Activated CD8-positive, alpha-beta memory T cell treated with anti-CD3 and anti-CD28 coated beads, Interleukin-2, amount 10 ng/mL, durations not matched to agents 7 days and 5 days (primary cell): ENCODE measurements around the gene TMEM131L. TPM values are rescaled to one million over a fixed set of nuclear protein-coding genes. Genes with fewer than 3 reads are reported as not detected.

Experiments
- ATAC-seq: fragments of 150-1000 bp; cut with Tn5 transposase; one replicate; pipeline ENCODE4 v1.10.0; 2021; ENCODE audit warnings: moderate library complexity
- CTCF ChIA-PET: fragments of 350-600 bp; sonication (Branson Sonifier 250); formaldehyde crosslinking; loops from one replicate; lab custom pipeline; 2021; ENCODE audit warnings: antibody characterized with exemption; lab: Charles Lee
- DNase-seq: peaks from one replicate; pipeline ENCODE4 v3.0.0-alpha.2; 2020
- H3K27ac Mint-ChIP-seq: one replicate; pipeline ENCODE4 v1.8.0; 2021; ENCODE audit warnings: mild to moderate bottlenecking, mixed read lengths
- H3K27me3 Mint-ChIP-seq: one replicate; pipeline ENCODE4 v1.8.0; 2021; ENCODE audit warnings: mixed read lengths
- H3K36me3 Mint-ChIP-seq: one replicate; pipeline ENCODE4 v1.8.0; 2021; ENCODE audit warnings: mild to moderate bottlenecking, mixed read lengths
- H3K4me1 Mint-ChIP-seq: one replicate; pipeline ENCODE4 v1.8.0; 2021; ENCODE audit warnings: mixed read lengths
- H3K4me3 Mint-ChIP-seq: one replicate; pipeline ENCODE4 v1.8.0; 2021; ENCODE audit warnings: mild to moderate bottlenecking, moderate library complexity, mixed read lengths
- H3K9me3 Mint-ChIP-seq: one replicate; pipeline ENCODE4 v1.8.0; 2022; ENCODE audit warnings: low read depth, mixed read lengths
- total RNA-seq, 2 experiments: library from RNA; stranded (reverse); gene quantifications; one replicate each; pipeline ENCODE4 v1.2.3, GENCODE V29; 2021

The TMEM131L gene
- total RNA-seq, 2 experiments from 2014 or later = 29.2 to 34.0 TPM

DNA sequence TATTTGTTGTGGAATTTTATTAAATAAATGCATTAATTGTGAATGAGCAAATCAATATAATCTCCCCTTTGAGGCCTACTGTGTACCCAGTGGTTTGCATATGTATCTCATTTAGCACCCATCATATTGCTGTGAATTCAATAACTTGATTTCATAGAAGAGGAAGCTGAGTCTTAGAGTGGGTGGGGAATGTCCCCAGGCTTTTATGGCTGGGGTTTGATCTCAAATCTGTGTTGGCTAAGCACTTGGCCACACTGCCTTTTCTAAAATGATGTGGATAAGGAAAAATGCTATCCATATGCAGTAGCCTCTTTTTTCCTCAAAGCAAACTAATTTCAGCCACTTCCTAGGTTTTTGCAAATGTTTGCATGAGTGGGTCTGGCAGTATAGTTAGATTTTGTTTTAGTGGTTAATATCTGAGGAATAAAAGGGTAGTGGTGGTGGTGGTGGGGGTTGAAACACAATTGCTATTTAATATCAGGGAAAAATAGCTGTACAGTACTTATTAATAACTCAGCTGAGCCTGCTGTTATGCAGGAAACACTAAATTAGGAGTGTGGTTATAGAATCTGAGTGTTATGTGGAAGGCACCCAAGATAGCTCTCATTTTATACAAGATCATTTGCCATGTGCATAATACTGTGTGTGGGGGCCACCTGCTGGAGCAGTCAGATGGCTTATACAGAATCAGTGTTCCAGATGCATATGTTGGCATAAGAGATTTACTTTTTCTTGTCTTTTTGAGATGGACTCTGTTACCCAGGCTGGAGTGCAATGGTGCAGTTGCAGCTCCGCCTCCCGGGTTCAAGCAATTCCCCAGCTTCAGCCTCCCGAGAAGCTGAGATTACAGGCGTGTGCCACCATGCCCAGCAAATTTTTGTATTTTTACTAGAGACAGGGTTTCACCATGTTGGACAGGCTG, 108.0 kb downstream of the TMEM131L start:
- CTCF ChIA-PET = interaction anchor here (0.6 to 4.7 kb wide), 45 partner anchors 10 to 236 kb away, joined by 3 to 75 read pairs (median 4); partner anchors contain the start of genes MND1 and TMEM131L
- Mint-ChIP-seq H3K36me3 (peaks cover 7% of the 10 kb centered on the region), H3K4me1 (peaks cover 47% of the 10 kb centered on the region), H3K27me3 (no peaks in the 10 kb centered on the region), H3K4me3 (no peak overlapping the region), H3K27ac (no peak overlapping the region), H3K9me3 (no peaks in the 10 kb centered on the region)
- peak; percentile 85 for DNase-seq
- ATAC-seq = peak; percentile 97

DNA sequence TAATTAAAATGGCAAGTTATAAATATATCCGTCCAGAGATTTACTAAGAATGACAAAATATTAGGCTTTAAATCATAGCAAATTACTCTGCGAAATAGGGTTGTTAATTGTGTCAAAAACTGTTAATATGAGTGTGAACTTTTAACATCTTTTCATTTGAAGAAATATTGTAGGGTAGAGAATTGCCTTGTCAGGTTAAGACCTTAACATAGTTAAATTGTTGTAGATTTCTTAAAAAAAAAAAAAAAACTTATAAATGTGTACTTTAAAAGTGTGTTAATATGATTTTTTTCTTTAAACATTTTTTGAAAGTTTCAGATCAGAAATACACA, 110.2 kb downstream of the TMEM131L start:
- no peak overlapping the region for H3K4me3 Mint-ChIP-seq
- no peak overlapping the region for H3K27ac Mint-ChIP-seq
- H3K4me1 Mint-ChIP-seq = peaks cover 34% of the 10 kb centered on the region
- H3K27me3 Mint-ChIP-seq = no peaks in the 10 kb centered on the region
- H3K9me3 Mint-ChIP-seq = no peaks in the 10 kb centered on the region
- no peak for ATAC-seq
- H3K36me3 Mint-ChIP-seq = peaks cover 10% of the 10 kb centered on the region
- CTCF ChIA-PET = interaction anchor here (0.8 to 2.7 kb wide), 6 partner anchors 67 to 230 kb away, joined by 3 to 10 read pairs (median 6); no protein-coding TSS in a partner anchor
- DNase-seq = no peak

DNA sequence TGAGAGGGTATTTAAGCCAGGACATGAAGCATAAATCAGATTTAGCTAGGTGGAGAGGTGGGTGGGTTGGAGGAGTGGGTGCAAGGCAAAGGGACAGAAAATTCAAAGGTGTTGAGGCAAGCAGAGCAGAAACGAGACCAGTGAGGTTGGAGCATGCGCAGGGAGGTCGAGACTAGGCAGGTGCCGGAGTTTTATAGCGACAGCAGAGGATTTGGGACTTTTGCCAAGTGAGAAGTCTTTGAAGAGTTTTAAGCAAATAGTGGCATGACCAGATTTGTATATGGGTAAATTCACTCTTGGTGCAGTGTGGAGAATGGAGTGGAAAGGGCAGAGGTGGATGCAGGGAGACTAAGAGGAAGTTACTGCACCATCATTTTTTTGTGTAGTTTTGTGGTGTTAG, 110.9 kb downstream of the TMEM131L start:
- CTCF ChIA-PET = interaction anchor here (0.8 to 2.7 kb wide), 8 partner anchors 67 to 434 kb away, joined by 3 to 12 read pairs (median 6); no protein-coding TSS in a partner anchor
- Mint-ChIP-seq H3K36me3 (peaks cover 6% of the 10 kb centered on the region), H3K9me3 (no peaks in the 10 kb centered on the region), H3K27ac (no peak overlapping the region), H3K4me1 (peaks cover 31% of the 10 kb centered on the region), H3K4me3 (no peak overlapping the region), H3K27me3 (no peaks in the 10 kb centered on the region)
- no peak for ATAC-seq
- no peak for DNase-seq

DNA sequence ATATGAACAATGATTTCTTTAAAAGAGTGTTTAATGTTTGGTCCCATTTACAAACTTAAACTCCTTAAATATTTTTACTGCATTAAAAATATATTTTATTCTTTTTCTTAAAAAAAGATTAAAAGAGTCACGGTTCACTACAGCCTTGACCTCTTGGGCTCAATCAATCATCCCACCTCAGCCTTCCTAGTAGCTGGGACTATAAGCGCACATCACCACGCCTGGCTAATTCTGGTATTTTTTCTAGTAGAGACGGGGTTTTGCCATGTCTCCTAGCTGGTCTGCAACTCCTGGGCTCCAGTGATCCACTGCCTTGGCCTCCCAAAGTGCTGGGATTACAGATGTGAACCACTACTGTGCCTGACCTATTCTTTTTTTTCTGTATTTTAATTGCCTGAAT, 113.2 kb downstream of the TMEM131L start:
- H3K27ac Mint-ChIP-seq = no peak overlapping the region
- no peak overlapping the region for H3K4me3 Mint-ChIP-seq
- ATAC-seq = no peak
- H3K9me3 Mint-ChIP-seq = no peaks in the 10 kb centered on the region
- peaks cover 15% of the 10 kb centered on the region for H3K4me1 Mint-ChIP-seq
- H3K27me3 Mint-ChIP-seq = no peaks in the 10 kb centered on the region
- CTCF ChIA-PET = interaction anchor here (0.7 to 2.7 kb wide), 2 partner anchors 64 to 146 kb away, joined by 3 to 12 read pairs; no protein-coding TSS in a partner anchor
- DNase-seq = no peak
- peaks cover 3% of the 10 kb centered on the region for H3K36me3 Mint-ChIP-seq

DNA sequence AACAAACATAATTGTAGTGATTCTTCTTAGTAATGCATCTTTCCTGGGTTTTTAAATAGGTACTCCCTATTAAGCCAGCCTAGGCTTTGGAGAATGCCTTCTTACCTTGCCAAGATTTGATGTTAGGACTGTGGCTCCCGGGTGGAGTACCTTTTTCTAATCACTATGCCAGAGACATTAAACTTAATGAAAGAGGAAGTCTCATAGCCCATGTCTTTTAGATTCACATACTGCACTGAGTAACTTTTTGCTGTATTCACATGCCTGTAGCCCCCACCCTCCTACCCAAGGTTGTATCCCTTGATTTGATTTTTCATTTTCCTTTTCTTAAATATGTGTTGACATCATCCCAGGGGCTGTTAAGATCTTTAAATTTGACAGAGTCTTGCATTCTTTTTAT, 113.7 kb downstream of the TMEM131L start:
- Mint-ChIP-seq H3K9me3 (no peaks in the 10 kb centered on the region), H3K36me3 (peaks cover 5% of the 10 kb centered on the region), H3K27me3 (no peaks in the 10 kb centered on the region), H3K4me1 (peaks cover 12% of the 10 kb centered on the region), H3K27ac (no peak overlapping the region), H3K4me3 (no peak overlapping the region)
- no peak for ATAC-seq
- CTCF ChIA-PET = interaction anchor here (2.7 kb wide), 1 partner anchor 147 kb away, joined by 12 read pairs; no protein-coding TSS in a partner anchor
- no peak for DNase-seq

DNA sequence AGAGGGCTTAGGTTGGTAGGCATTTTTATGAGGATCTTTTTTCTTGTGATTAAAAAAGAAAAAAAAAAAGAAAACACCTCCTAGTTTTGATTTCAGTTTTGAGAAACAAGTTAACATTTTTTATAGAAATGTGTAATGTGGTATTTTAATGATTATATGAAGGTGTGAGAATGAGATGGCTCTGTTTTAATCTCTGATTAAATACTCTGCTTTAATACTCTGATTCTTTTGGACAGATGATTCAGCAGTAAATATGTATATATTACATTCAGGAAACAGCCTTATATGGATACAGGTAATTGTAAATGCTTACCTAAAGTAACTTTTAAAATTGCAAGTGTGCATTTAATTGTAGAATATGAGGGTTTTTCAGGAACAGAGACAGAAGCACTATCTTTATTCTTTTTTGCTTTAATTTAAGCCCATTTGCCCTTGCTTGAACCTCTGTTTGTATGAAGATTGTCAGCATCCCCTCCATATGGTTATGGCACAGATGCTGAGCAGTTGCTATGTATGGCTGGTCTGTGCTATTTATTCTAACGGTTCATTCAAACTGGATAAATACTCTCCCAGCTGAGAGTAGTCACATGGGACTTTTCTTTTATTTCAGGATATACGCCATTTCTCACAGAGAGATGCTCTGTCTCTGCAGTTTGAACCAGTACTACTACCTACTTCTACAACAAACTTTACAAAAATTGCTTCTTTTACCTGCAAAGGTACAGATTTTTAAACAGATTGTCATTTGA, 117.0 kb downstream of the TMEM131L start:
- Mint-ChIP-seq H3K4me1 (peaks cover 5% of the 10 kb centered on the region), H3K27ac (no peak overlapping the region), H3K4me3 (no peak overlapping the region), H3K9me3 (no peaks in the 10 kb centered on the region), H3K36me3 (peaks cover 6% of the 10 kb centered on the region), H3K27me3 (no peaks in the 10 kb centered on the region)
- CTCF ChIA-PET = interaction anchor here (0.7 to 1.5 kb wide), 3 partner anchors 150 to 1098 kb away, joined by 3 to 6 read pairs (median 3); no protein-coding TSS in a partner anchor
- DNase-seq = no peak
- ATAC-seq = no peak

DNA sequence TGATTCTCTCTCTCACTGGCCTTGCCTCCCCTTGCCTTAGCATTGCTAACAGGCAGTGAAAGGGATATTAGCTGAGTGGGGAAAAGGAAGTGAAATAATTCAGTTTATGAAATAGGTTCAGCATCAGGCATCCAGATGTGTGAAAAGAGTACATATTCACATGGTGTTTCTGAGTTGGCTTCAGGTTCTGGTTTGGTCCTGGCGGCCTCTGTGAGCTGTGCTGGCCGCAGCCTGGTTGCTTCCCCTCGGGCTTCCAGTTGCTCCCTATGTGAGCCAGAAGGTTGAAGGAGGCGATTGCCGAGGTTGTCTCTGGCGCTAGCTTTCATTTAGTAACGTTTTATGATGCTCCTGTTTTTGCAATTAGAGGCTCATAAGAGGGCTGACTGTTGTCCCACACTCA, 118.9 kb downstream of the TMEM131L start:
- DNase-seq = no peak
- CTCF ChIA-PET = interaction anchor here (1.4 kb wide), 1 partner anchor 11 kb away, joined by 5 read pairs; no protein-coding TSS in a partner anchor
- ATAC-seq = no peak
- peaks cover 20% of the 10 kb centered on the region for H3K36me3 Mint-ChIP-seq
- no peaks in the 10 kb centered on the region for H3K27me3 Mint-ChIP-seq
- peaks cover 5% of the 10 kb centered on the region for H3K4me1 Mint-ChIP-seq
- H3K4me3 Mint-ChIP-seq = no peak overlapping the region
- no peaks in the 10 kb centered on the region for H3K9me3 Mint-ChIP-seq
- H3K27ac Mint-ChIP-seq = no peak overlapping the region

DNA sequence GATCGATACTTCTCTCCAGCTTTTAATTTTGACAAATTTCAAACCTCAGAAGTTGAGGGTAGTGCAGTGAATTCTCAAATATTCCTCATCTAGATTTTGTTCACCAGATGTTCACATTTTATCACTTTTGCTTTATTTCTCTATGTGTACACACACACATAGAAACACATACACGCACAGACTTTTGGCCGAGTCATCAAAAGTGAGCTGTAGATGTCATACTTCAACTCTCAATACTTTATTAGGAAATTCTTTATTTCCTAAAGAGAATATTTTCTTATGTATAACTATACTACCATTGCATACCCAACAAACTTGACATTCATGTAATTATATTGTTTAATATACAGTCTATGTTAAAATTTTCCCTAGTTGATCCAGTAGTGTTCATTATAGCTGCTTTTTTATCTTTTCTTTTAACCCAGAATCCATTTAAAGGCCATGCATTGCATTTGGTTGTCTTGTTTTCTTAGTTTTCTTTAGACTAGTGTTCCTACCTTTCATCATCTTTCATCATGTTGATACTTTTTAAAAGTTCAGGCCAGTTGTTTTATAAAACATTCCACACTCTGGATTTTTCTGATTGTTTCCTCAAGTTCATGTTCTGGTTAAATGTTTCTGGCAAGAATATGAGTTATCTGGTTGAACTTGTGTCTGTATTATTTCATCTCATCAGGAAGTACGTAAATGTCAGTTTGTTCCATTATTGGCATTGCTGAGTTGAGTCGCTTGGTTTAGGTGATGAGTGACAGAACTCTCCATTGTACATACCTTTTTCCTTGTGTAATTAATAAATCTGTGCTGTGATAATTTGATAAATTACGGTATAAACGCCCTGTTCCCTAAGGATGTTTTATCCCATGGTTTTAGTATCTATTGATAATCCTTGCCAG, 123.8 kb downstream of the TMEM131L start:
- H3K36me3 Mint-ChIP-seq = peaks cover 28% of the 10 kb centered on the region
- CTCF ChIA-PET = interaction anchor here (0.5 kb wide), 1 partner anchor 53 kb away, joined by 3 read pairs; no protein-coding TSS in a partner anchor
- H3K9me3 Mint-ChIP-seq = no peaks in the 10 kb centered on the region
- ATAC-seq (no peak), DNase-seq (no peak)
- H3K27me3 Mint-ChIP-seq = no peaks in the 10 kb centered on the region
- no peaks in the 10 kb centered on the region for H3K4me1 Mint-ChIP-seq
- no peak overlapping the region for H3K27ac Mint-ChIP-seq
- no peak overlapping the region for H3K4me3 Mint-ChIP-seq

DNA sequence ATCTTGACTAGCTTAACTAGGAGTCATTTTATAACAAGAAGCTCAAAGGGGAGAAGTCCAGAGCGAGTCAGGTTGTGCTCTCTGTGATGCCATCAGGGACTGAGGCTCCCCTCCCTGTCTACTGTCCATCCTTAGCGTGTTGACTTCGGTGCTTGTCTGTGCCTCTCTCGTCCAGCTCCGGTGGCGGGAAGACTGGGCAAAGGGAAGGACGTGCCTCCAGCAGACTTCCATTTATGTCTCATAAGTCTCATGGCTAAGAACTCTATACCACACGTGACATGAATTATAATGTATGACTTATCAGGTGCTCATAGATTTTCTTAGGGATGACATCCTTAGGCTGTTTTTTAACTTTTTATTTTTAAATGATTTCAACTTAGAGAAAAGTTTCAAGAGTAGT, 125.3 kb downstream of the TMEM131L start:
- CTCF ChIA-PET = no interaction called here
- Mint-ChIP-seq H3K4me3 (no peak overlapping the region), H3K27ac (no peak overlapping the region), H3K9me3 (no peaks in the 10 kb centered on the region), H3K27me3 (no peaks in the 10 kb centered on the region), H3K36me3 (peaks cover 36% of the 10 kb centered on the region), H3K4me1 (peaks cover 6% of the 10 kb centered on the region)
- no peak for ATAC-seq
- DNase-seq = no peak

DNA sequence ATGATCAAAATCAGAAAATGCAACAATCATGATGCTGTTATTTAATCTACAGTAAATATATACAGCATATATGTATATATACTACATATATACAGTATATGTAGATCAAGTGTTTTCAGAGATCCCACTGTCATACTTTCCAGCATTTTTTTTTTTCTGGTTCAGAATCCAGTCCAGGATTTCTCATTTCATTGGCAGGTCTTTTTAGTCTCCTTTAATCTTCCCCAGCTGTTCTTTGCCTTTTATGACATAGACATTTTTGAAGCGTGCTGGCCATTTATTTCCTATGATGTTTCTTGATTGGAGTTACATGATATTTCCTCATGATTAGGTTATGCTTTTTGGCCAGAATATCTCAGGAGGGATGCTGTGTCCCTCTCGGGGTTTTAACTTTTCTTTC, 125.9 kb downstream of the TMEM131L start:
- Mint-ChIP-seq H3K27me3 (no peaks in the 10 kb centered on the region), H3K36me3 (peaks cover 38% of the 10 kb centered on the region), H3K27ac (no peak overlapping the region), H3K4me1 (peaks cover 8% of the 10 kb centered on the region), H3K4me3 (no peak overlapping the region), H3K9me3 (no peaks in the 10 kb centered on the region)
- CTCF ChIA-PET = no interaction called here
- DNase-seq = no peak
- ATAC-seq = no peak

DNA sequence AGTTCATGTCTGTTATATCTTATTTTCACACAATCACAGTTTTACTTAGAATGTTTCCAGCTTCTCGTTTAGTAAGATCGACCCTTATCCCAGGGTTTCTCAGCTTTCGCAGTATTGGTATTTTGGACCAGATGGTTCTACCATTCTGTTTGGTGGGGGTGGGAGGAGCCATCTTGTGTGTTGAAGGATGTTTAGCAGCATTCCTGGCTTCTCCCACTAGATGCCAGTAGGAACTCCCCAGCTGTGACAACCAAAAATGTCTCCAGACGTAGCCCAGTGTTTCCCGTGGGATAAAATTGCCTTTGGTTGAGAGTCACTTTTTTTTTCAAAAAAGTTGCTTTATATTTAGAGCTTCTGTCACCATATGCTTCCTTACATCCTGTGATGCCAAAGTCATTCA, 127.0 kb downstream of the TMEM131L start:
- no peak for ATAC-seq
- Mint-ChIP-seq H3K4me3 (no peak overlapping the region), H3K27me3 (no peaks in the 10 kb centered on the region), H3K4me1 (peaks cover 8% of the 10 kb centered on the region), H3K36me3 (peaks cover 41% of the 10 kb centered on the region), H3K9me3 (no peaks in the 10 kb centered on the region), H3K27ac (no peak overlapping the region)
- DNase-seq = no peak
- CTCF ChIA-PET = interaction anchor here (0.6 kb wide), 1 partner anchor 19 kb away, joined by 3 read pairs; no protein-coding TSS in a partner anchor

DNA sequence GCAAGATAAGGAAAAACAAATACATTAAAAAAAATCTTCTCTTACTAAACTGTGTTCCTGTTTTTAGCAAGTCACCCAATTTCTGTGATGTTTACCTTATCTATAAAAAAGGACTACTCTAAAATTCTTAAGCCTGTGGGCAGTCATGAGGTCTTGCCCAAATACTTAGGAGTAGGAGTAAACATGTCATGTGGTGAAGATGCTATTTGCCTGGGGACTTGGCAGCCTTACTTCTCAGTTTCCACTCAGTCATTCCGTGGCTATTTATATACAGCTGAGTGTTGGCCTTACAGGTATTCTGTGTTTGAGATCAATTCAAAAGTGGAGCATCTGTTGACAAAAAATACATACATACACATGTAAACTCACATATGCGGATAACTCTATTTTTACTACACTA, 128.1 kb downstream of the TMEM131L start:
- H3K9me3 Mint-ChIP-seq = no peaks in the 10 kb centered on the region
- H3K36me3 Mint-ChIP-seq = peaks cover 40% of the 10 kb centered on the region
- no peak overlapping the region for H3K27ac Mint-ChIP-seq
- CTCF ChIA-PET = interaction anchor here (1.0 kb wide), 1 partner anchor 55 kb away, joined by 3 read pairs; no protein-coding TSS in a partner anchor
- no peak for DNase-seq
- no peaks in the 10 kb centered on the region for H3K27me3 Mint-ChIP-seq
- no peak overlapping the region for H3K4me3 Mint-ChIP-seq
- H3K4me1 Mint-ChIP-seq = peaks cover 8% of the 10 kb centered on the region
- ATAC-seq = no peak
